Stimulated activated naive CD4-positive, alpha-beta T cell treated with Interleukin-2 at 50 U/mL for 16 hours (primary cell): ENCODE results near the gene NT5M.
A peak's percentile ranks its signal among the peaks of the same experiment; 100 is the strongest.

ENCODE experiments used
- DNase-seq: peaks from one replicate; lab custom pipeline; 2025; lab: John Stamatoyannopoulos, UW

The NT5M gene

DNA sequence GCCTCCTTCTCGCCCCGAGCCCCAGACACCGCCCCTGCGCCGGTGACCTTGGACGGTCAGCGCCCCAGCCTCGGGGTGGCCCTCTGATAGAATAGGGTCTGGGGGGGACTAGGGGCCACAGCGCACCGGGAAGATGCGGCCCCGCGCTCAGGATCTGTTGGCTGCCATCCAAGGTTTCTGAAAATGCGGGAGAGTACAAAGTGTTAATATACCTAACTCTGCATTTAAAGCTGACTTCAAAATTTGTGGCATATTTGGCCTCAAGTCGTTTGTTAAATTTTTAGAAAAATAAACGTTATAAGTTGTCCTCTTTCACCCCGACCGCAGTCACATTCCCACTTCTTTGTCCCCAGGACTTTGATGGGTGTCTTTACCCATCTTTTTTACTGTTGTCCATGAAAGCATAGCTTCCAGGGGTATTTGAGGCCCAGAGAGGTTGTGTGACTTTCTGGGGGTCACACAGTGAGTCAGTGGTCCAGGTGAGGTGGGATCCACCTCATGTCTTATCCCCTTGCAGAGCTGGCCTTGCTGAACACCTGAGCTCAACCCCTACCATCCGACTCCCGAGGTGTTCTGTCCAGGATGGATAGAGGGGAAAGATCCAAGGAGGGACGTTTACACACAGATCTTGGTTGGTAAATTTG lies 796 bp downstream of the NT5M start:
- DNase-seq = no peak

DNA sequence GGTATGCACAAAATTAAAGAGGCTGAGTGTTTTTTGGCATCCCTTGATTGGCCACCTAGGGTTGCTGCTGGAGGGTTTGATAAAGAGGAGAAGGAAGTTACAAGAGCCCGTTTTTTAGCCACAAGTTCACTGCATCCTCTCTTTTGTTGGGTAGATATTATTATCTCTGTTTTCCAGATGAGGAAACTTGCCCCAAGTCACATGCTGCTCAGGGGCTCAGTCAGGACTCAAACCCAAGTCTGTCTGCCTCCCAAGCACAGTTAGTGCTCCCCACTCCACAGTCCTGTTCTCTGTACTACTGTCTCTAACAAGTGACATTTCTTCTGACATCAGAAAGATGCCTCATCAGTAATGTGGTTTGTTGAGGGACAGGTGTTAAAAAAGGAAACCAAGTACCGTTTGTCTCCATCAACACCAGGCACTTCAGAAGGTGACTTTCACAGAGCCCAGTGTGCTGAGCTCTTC lies 1.4 kb downstream of the NT5M start:
- DNase-seq = no peak

DNA sequence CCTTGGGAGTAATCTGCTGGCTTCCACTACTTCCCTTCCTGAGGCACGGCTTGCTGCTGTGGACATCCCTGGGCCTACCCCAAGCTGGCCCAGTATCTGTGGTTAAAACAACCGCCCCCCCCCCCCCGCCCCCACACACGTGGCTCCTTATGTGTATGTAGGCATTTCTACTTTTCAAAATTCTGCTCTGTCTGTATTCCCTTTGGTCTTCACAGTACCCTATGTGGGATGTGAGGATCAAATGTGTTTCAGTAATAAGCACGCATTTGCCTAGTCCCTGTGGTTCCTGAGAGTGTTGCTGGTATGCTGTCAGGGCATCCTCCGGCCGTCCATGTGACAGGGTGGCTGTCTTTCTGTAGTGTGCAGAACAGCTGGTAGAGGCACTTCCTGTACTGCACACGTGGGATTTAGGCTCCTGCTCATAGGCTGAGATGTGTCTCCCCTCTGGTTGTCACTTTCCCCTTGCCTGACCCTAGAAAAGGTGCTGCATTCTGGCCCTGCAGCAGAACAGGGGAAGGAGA lies 2.2 kb downstream of the NT5M start:
- DNase-seq = peak; percentile 23

DNA sequence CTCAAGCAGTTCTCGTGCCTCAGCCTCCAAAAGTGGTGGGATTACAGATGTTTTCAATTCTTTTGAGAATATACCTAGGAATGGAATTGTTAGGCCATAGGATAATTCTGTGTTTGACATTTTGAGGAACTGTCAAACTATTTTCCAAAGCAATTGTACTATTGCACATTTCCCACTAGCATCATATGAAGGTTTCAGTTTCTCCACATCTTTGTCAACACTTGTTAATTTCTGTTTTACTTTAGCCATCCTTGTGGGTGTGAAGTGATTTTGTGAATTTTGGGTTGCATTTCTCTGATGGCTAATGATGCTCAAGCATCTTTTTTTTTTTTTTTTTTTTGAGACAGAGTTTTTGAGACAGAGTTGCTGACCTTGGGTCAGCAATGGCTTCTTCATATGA lies 6.2 kb downstream of the NT5M start:
- DNase-seq = no peak

DNA sequence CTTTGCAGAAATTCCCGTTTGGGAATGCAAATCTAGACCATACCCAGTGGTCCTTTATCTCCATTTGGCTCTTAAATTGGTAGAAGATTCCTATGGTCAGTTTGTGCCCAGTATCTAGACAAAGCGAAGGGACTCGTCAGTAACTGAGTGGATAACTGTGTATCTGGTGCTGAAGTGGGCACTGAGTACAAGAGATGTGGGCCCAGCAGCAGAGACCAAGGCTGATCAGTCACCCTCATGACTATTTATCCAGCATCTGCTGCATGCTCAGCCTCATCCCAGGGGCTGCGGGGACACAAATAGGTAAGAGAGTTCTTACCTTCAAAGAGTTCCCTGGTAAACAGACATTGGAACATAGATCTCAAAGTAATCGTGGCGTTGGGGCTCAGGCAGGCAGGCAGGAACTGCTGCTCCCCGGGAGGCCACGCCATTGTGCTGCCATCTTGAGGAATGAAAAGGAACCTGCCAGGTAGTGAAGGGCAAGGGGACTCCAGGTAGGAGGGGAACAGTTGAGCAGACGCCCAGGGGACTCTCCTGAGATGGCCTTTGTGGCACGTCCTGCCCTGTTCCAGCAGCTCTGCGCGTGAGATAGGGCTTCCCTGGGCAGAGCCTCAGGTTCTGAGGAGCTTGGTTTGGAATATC lies 10.3 kb downstream of the NT5M start:
- DNase-seq = peak; percentile 68

DNA sequence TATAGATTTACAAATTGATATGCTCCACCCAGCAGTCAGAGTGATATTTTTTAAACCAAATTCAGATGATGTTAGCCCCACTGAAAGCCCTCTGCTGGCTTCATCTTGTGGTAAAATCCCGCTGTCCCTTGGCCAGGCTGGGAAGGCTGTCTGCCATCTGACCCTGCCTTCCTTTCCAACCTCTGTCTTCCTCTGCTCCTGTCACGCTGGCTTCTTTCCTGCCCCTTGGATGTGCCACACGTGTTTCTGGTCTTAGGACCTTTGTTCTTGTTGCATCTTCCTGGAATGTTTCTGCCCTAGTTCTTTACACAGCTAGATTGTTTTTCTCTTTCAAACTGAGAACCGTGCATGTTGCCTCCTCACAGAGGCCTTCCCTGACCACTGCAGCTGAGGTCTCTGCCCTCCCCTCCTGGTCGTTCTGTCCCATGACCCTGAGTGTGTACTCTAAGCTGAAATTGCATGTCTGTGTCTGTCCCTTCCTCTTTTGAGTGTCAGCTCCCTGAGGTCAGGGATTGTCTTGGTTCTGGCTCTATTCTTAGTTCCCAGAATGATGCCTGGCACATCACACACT lies 11.4 kb downstream of the NT5M start:
- DNase-seq = no peak

DNA sequence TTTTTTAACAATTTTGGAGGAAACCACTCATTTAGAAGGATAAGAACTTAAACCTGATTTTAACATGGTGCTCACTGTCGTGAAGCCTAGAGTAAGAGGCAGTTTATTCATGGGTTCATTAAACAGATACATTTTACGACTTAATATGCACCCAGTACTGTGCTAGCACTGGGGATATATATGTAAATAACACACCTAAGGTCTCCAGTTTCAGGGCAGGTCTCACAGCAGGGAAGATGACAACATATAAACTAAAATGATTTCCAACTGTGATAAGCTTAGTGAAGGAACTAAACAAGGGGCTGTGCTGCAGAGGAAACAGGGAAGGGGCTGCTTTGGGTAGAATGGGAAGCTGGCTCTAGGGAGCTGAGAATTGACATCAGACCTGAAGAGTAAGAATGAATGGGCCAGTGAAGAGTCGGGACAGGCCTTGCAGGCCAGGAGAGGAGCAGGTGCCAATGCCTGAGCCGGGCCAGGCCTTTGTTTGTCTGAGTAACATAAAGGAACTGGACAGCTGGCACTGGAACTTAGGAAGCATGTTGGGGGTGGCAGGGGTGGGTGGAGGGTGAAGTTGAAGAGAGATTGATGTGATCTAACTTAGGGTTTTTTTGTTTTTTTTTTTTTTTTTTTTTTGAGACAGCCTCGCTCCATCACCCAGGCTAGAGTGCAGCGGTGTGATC lies 12.1 kb downstream of the NT5M start:
- no peak for DNase-seq

DNA sequence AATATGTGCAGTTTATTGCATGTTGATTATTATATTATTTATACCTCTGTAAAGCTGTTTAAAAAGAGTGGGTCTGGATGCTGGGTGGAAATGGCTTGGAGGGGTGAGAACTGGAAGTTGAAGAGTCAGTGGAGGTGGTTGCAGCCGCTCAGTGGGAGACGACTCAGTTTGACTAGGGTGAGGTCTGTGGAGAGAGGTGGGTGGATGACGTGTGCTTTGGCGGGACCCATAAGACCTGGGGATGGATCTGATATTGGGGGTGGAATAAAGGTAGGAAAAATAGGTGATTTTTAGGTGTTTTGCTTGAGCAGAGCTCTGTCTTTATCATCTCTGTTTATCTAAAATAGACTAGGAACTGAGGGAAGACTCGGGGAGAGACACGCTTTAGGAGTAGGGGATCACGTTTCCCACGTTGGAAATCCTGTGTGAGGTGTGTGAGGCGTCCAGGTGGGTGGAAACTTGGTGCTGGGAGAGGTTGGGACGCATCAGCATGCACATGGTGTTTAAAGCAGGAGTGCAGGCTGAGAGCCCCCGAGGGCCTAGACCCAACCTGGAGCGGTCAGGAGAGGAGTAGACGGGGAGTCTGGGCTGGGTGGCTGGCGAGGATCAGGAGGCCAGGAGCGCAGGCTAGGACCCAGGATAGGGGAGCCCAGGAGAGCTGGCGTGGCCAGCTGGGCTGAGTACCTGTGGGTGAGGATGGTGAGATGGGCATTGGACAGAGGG lies 17.2 kb downstream of the NT5M start:
- no peak for DNase-seq

DNA sequence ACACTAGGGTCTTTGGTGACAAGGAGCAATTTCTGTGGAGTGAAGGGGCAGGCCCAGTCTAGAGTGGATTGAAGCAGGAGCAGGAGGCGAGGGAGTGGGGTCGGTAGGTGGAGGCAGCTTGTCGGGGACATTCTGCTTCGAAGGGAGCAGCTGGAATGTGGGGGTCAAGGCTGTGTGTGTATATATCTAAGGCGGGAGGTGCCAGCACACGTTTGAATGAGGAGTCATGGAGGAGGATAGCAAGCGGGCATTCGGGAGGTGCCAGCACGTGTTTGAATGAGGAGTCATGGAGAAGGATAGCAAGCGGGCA lies 17.7 kb downstream of the NT5M start:
- no peak for DNase-seq

DNA sequence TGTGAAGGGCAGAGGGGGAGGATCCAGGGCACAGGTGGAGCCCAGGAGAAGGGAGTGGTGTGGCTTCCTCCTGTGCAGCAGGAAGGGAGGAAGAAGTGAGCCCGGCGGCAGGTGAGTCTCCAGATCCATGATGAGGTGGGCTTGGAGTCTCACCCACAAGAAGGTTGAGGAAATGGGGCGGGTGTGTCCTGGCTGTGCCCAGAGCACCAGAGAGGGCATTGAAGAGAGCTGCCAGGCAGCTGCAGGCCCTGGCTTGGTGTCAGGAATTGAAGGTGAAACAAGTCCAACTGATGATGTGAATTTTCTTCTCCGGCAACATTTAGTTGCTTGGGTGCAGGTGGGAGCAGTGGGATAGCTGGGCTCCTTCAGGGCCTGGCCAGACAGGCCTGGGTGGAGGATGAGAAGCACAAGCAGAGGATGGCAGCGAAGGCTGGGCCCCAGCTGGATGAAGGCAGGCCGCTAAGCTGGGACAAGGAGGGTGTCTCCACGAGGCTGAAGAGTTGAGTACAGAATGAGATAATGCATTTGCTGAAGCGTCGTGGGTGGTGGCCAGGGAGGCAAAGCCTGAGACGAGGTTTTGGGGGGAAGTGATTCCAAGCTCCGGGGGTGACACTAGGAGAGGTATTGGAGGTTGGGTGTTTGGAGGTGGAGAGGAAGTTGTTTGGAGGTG lies 18.3 kb downstream of the NT5M start:
- DNase-seq = no peak

DNA sequence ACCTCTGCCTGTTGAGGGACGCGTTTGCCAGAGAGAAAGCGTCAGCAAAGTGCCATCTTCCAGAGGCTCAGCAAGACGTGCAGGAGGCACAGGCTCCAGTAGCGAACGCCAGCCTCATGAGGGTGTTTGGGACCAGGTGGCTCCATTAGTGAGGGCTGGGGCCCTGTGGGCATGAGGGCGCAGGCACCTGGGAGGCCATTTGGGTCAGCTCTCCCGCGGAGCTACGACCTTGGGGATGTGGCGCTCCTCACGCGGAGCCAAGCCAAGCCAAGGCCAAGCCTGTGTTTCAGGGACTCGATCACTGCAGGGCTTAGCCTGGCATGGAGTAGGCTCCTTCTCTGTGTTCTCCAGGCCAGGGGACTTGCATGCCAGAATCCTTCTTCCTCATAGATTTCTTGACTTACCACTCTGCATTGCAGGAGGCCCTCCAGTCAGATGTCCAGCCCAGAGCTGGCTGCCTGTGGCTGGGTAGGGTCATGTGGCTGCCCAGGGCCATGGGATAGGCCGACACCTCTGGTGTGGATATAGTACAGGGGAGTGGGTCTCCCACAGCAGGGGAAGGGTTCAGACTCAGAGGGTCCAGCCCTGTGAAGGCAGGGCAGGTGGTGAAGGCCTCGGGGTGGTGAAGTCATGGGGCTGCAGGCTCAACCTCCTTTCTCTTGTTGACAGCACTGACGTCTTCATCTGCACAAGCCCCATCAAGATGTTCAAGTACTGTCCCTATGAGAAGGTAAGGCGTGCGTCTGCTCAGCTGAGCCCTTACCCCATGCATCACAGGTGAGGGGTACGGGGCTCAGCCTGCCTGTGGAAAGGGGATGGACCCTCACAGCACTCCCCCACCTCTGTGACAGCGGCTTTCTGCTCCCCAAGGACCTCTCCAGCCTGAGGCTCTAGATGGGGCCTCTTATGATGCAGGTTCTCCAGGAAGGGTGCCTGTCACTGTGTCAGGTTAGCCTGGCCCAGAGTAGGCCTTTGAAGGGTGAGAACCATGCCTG lies 19.6 kb downstream of the NT5M start:
- DNase-seq = no peak

DNA sequence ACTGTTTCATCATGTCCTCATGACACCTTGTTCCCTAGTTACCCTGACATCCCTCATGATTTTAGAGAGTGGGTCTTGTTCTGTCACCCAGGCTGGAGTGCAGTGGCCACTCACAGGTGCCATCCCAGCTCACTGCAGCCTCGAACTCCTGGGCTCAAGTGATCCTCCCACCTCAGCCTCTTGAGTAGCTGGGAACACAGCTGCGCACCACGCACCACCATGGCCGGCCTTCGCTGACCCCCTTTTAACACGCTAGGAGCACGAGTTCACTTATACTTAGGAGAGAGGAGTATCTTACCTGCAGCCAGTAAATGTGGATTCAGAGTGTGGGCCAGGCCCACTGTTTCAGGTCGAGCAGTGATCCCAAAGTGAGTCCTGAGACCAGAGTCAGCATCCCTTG lies 21.4 kb downstream of the NT5M start:
- DNase-seq = no peak

DNA sequence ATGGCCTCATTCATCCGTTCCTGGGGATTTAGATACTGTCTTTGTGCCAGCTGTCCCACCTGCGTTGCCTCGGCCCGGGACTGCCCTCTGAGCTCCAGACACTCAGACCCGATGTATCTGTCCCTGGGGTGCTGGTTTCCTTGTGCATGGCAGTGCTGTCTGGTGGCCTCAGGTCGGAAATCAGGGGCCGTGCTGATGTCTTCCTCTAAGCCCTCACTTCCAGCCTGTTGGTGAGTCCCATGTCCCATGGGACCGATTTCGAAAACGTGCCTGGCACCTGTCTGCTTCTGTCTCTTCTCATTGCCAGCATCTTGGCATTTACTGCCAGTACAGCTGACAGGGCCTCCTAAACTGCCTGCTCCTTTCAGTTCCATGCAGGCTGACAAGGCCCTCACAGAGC lies 22.1 kb downstream of the NT5M start:
- no peak for DNase-seq

DNA sequence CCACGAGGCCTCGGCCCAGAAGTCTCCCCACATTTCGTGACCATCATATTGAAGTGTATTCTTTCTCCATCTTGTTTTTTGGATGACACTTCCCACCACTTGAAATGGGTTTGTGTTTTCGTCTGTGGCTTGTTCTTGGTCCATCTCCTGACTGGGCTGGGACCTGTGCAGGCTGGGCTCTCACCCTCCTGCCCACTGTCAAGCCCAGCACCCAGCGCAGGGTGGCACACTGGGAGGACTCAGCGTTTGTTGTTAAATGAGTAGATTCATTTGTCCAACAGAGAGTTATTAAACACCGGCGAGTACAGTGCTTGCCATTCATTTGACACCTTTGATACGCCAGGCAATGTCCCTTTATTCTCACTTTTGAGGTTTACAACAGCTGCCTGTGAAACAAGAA lies 22.6 kb downstream of the NT5M start:
- DNase-seq = no peak

DNA sequence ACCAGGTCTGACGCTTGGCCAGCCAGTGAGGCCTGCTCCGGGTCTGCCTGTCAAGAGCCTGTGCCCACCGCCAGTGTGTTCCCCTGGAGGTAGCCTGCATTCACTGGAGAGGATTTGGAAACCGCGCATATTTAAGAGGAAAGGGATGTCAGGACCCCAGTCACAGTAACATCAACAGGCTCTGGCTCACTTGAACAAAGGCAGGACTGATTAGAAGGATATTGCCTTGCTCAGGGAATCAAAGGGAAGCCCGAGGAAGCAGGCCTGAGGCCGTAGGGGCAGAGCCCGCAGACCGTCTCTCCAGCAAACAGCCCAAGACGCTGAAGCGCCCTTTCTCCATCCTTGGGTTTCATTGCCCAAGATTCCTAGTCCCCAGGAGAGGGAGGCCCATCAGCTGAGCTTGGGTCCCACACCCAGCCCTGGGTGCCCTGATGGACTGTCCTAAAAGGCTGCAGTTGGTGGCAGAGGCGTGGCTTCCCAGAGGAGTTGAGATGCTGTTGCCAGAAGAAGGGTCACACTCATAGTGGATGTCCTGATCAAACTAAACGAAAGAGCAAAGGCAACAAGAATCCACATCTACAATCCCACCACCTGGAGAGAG lies 23.2 kb downstream of the NT5M start:
- no peak for DNase-seq

DNA sequence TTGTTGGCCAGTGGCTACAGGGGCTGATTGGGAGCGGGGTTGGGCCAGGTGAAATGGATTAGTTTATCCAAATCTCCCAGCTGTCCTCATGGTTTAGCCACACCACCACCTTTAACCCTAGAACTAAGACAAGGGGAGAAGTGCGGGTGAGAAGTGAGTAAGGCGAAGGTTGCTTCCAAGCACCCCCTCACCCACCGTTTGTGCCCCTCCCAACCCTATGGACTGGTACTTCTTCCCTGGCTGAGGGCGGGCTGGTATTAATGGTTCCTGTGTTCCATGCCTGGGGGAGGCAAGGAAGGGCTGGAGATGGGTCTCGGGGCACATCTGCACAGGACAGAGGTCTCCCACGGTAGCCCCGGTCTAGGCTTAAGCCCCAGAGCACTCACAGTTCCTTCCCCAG lies 25.1 kb downstream of the NT5M start:
- DNase-seq = no peak

DNA sequence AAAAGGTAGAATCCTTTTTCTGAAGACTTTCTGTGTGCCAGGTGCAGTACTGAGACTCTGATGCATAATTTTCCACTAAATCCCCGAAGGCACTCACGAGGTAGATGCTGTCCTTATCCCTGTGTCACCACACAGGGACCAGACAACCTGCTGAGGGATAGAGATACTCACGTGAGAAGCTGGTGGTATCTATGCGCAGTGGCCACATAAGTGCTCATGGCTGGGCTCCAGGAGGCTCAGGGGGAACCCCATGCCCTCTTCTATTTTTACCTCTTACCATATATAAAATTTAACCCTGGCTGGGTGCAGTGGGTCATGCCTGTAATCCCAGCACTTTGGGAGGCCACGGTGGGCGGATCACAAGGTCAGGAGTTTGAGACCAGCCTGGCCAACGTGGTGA lies 38.3 kb downstream of the NT5M start:
- no peak for DNase-seq

DNA sequence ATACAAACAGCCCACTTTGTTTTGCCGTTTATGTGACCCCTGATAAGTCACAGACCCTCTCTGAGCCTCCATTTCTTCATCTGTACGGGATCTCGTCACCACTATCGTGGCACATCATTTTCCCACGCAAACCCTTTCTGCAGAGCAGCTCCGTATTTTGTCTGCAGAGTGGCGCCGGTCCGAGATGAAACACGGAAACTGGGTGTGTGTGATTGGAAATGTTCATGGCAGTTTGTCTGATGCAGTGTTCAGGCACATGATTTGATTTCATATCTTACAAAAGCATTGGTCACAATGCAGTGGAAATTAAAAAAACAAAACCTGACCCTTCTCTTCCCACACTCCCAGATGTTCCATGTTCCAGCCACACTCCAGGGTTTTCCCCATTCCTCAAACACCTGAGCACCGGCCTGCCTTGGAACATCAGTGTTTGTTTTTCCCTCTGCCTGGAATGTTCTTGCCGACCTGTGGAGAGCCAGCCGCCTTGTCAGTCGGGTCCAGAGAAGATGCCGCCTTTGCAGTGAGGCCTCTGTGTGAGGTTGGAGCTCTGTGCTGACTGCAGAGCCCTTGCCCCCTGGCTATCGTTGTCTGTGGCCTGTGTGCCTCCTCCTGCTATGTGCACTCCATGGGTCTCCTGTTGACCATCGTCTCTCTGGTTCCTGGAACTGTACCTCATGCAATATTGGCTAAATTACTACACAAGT lies 39.2 kb downstream of the NT5M start:
- DNase-seq = no peak

DNA sequence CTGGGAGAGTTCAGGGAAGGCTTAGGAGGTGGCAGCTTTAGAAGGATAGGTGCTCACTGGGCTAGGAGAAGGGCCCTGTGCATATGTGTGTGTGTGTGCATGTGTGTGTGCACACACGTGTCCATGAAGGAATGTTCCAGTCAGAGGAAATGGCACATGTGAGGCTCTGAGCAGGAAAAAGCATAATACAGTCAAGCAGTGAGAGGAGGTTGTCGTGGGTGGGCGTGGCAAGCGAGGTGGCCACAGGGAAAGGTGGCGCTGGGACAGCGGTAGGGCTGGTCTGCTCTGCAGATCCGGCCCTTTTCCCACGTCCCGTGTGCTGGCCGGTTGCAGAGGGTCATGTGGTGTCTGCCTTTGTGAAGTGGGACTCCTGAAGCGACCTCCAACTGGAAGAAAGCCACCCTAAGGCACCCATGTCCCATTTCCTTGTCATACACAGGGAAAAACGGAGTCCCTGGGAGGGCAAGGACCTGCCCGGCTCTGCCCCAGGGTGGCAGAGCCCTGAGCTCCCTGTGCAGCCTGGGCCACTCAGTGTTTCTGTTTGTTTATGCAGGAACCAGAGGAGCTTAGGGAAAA lies 40.1 kb downstream of the NT5M start:
- no peak for DNase-seq
